Muscle of leg (tissue), 11 donors: ENCODE results near the gene CHAMP1. TPM values are rescaled to one million over a fixed set of nuclear protein-coding genes. Genes with fewer than 3 reads are reported as not detected.
"Not testable (repeated sequence)": the region's sequence is repeated elsewhere in the genome, so short reads cannot be mapped to it uniquely, and the experiment has no call there.

ENCODE experiments used
- DNase-seq: peaks from one replicate; pipeline ENCODE4 v3.0.0; 2013
- H3K27ac ChIP-seq: one replicate; pipeline ENCODE4 v1.5.1; 2013; ENCODE audit warnings: mild to moderate bottlenecking, low read length, control low read depth
- H3K27me3 ChIP-seq: one replicate; pipeline ENCODE4 v1.6.1; 2013; ENCODE audit warnings: low read length; ENCODE audit not compliant: control insufficient read depth, insufficient read depth
- H3K36me3 ChIP-seq: one replicate; pipeline ENCODE4 v1.6.1; 2013; ENCODE audit warnings: low read length; ENCODE audit not compliant: control insufficient read depth, insufficient read depth
- H3K4me1 ChIP-seq: one replicate; pipeline ENCODE4 v1.6.1; 2013; ENCODE audit warnings: low read length; ENCODE audit not compliant: control insufficient read depth, insufficient read depth
- H3K4me3 ChIP-seq: one replicate; pipeline ENCODE4 v1.5.1; 2013; ENCODE audit warnings: low read length, control low read depth
- H3K9me3 ChIP-seq: replicated peaks from 2 replicates; pipeline ENCODE4 v1.6.1; 2013; ENCODE audit warnings: low read depth, low read length; ENCODE audit not compliant: control insufficient read depth
- WGBS: methylation state at CpG from one replicate; pipeline ENCODE4 v1.1.5; 2013; ENCODE audit warnings: missing lambda C conversion rate; ENCODE audit not compliant: insufficient coverage; 5-methylcytosine and 5-hydroxymethylcytosine counted together
- polyA plus RNA-seq, 8 donors: library from polyadenylated mRNA; unstranded; fragments of 120-200 nt; gene quantifications; one replicate each; pipeline versions ENCODE4 v1.2.1 to v1.2.3, GENCODE V29; 2013; ENCODE audit warnings: inconsistent platforms in 1 of 8, low replicate concordance in 1 of 8; ENCODE audit not compliant: insufficient read length in 8 of 8, insufficient read depth in 1 of 8
- total RNA-seq: library from RNA; stranded (reverse); fragments of 120-200 nt; gene quantifications from one replicate; pipeline ENCODE4 v1.2.4, GENCODE V29; 2013

CHAMP1 gene
- total and polyA plus RNA-seq, 9 donors = 6.8 to 22.7 (median 15.6) TPM

DNA sequence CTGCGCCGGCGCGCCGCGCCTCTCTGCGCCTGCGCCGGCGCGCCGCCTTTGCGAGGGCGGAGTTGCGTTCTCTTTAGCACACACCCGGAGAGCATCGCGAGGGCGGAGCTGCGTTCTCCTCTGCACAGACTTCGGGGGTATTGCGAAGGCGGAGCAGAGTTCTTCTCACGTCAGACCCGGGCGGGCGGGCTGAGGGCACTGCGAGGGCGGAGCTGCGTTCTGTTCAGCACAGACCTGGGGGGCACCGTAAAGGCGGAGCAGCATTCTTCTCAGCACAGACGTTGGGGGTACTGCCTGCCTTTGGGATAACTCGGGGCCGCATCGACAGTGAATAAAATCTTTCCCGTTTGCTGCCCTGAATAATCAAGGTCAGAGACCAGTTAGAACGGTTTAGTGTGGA is 39.1 kb downstream of the CHAMP1 start:
- DNase-seq, H3K27ac ChIP-seq, H3K36me3 ChIP-seq, H3K4me1 ChIP-seq, H3K9me3 ChIP-seq, H3K4me3 ChIP-seq, H3K27me3 ChIP-seq: not testable (repeated sequence)
- WGBS = 83% methylated on average over 11 of the region's 38 CpGs

Other genes starting within 250 kb of the CHAMP1 start
- gene RASA3, start 181.9 kb upstream of the CHAMP1 start, total RNA-seq = 15.9 TPM
- 10 to 100 TPM; 17.3 to 27.2 (median 22.0) TPM for gene RASA3, start 181.9 kb upstream of the CHAMP1 start, polyA plus RNA-seq
- gene CFAP97D2, start 135.2 kb upstream of the CHAMP1 start, total RNA-seq = not detected
- gene CFAP97D2, start 135.2 kb upstream of the CHAMP1 start, polyA plus RNA-seq = not detected
- gene CDC16, start 79.6 kb upstream of the CHAMP1 start, total RNA-seq = 50.4 TPM
- gene CDC16, start 79.6 kb upstream of the CHAMP1 start, polyA plus RNA-seq = 10 to 100 TPM; 57.5 to 82.2 (median 68.3) TPM
- gene UPF3A, start 32.9 kb upstream of the CHAMP1 start, total RNA-seq = 39.6 TPM
- gene UPF3A, start 32.9 kb upstream of the CHAMP1 start, polyA plus RNA-seq = 100 to 1,000 TPM in 2 of 8 donors, 10 to 100 TPM in 6; 48.5 to 116 (median 66.7) TPM